ENCODE measurements around the gene SCP2.

- TF ChIP-seq CTCF (conservative IDR thresholded peaks at IDR 0.05; ENCODE audit: low read depth, low read length) = no peak
- no peak for TF ChIP-seq EZH2 (IDR thresholded peaks at IDR 0.05; ENCODE audit: borderline replicate concordance, low read depth, low read length, poor library complexity, severe bottlenecking)
Observed at GRCh38 chr1:52917581-52917980, 9.5 kb upstream of the SCP2 start.

Data from A673 (cell line).